Liver (tissue), 3 donors: Measurements from ENCODE around the gene PC.

ENCODE experiments used
- NR2F2 ChIP-seq: IDR thresholded peaks from 2 replicates; pipeline ENCODE4 v1.6.1; 2016; ENCODE audit warnings: antibody characterized with exemption
- SP1 ChIP-seq: IDR thresholded peaks from 2 replicates; pipeline ENCODE4 v1.6.1; 2018; ENCODE audit warnings: antibody characterized with exemption, mild to moderate bottlenecking
- YY1 ChIP-seq: IDR thresholded peaks from 2 replicates; pipeline ENCODE4 v1.6.1; 2016; ENCODE audit warnings: antibody characterized with exemption, mild to moderate bottlenecking
- TF ChIP-seq, protein P1 (sequence below): fragments of 150-350 bp; IDR thresholded peaks from 2 replicates; pipeline ENCODE4 v1.5.1; 2017; ENCODE audit warnings: improper control_type of control experiment, low read depth, low read length; ENCODE audit not compliant: missing input control
- TF ChIP-seq, protein P2 (sequence below): IDR thresholded peaks from 2 replicates; pipeline ENCODE4 v1.6.1; 2016; ENCODE audit warnings: antibody characterized with exemption, mild to moderate bottlenecking
- TF ChIP-seq, protein P3 (sequence below): IDR thresholded peaks from 2 replicates; pipeline ENCODE4 v1.6.1; 2016; ENCODE audit warnings: antibody characterized with exemption
- TF ChIP-seq, protein P4 (sequence below): IDR thresholded peaks from 2 replicates; pipeline ENCODE4 v1.6.1; 2016; ENCODE audit warnings: antibody characterized with exemption
- donor health status: healthy.
- donor health status: healthy.

DNA sequence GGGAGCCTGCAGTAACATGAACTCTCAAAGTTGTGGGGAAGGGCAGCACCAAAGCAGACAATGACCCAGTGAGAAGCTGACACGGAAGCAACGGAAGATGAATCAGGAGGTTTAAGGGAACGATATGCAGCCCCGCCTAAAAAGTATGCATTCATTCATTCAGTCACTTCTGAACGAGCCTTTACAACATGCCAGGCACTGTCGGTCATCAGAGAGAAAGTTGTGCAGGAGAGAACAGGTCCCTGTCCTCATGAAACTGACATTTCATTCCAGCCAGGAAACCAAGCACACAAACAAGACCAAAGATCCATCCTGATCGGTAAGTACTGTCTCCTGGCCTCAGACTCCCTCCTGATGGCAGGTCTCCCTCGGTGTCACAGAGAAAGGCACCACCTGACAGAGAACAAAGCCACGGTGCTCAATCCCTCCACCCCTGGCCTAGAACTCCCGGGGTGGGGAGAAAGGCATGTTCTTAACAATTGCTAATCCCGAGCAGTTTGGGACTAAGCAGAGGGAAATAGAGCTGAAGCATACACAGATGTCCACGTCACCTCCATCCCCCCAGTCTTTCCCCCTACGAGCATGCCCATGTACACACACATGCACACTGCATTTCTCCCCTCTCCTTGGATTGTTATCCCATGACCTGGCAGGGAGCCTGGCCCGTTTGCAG is 52.0 kb downstream of the PC start:
- TF ChIP-seq, protein P1, sequence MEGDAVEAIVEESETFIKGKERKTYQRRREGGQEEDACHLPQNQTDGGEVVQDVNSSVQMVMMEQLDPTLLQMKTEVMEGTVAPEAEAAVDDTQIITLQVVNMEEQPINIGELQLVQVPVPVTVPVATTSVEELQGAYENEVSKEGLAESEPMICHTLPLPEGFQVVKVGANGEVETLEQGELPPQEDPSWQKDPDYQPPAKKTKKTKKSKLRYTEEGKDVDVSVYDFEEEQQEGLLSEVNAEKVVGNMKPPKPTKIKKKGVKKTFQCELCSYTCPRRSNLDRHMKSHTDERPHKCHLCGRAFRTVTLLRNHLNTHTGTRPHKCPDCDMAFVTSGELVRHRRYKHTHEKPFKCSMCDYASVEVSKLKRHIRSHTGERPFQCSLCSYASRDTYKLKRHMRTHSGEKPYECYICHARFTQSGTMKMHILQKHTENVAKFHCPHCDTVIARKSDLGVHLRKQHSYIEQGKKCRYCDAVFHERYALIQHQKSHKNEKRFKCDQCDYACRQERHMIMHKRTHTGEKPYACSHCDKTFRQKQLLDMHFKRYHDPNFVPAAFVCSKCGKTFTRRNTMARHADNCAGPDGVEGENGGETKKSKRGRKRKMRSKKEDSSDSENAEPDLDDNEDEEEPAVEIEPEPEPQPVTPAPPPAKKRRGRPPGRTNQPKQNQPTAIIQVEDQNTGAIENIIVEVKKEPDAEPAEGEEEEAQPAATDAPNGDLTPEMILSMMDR = no peak
- TF ChIP-seq SP1 (no peak), NR2F2 (no peak), YY1 (no peak)
- TF ChIP-seq, protein P2, sequence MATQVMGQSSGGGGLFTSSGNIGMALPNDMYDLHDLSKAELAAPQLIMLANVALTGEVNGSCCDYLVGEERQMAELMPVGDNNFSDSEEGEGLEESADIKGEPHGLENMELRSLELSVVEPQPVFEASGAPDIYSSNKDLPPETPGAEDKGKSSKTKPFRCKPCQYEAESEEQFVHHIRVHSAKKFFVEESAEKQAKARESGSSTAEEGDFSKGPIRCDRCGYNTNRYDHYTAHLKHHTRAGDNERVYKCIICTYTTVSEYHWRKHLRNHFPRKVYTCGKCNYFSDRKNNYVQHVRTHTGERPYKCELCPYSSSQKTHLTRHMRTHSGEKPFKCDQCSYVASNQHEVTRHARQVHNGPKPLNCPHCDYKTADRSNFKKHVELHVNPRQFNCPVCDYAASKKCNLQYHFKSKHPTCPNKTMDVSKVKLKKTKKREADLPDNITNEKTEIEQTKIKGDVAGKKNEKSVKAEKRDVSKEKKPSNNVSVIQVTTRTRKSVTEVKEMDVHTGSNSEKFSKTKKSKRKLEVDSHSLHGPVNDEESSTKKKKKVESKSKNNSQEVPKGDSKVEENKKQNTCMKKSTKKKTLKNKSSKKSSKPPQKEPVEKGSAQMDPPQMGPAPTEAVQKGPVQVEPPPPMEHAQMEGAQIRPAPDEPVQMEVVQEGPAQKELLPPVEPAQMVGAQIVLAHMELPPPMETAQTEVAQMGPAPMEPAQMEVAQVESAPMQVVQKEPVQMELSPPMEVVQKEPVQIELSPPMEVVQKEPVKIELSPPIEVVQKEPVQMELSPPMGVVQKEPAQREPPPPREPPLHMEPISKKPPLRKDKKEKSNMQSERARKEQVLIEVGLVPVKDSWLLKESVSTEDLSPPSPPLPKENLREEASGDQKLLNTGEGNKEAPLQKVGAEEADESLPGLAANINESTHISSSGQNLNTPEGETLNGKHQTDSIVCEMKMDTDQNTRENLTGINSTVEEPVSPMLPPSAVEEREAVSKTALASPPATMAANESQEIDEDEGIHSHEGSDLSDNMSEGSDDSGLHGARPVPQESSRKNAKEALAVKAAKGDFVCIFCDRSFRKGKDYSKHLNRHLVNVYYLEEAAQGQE = no peak
- TF ChIP-seq, protein P3, sequence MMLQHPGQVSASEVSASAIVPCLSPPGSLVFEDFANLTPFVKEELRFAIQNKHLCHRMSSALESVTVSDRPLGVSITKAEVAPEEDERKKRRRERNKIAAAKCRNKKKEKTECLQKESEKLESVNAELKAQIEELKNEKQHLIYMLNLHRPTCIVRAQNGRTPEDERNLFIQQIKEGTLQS = no peak
- TF ChIP-seq, protein P4, sequence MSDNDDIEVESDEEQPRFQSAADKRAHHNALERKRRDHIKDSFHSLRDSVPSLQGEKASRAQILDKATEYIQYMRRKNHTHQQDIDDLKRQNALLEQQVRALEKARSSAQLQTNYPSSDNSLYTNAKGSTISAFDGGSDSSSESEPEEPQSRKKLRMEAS = no peak
